ENCODE data around the gene QKI.

The QKI gene

GRCh38 chr6:163616452-163616851, 201.9 kb downstream of the QKI start:
- TF ChIP-seq NFIC (IDR thresholded peaks at IDR 0.05), result no peak
- no peak for TF ChIP-seq USF1 (IDR thresholded peaks at IDR 0.05)
- no peak for TF ChIP-seq MAX (IDR thresholded peaks at IDR 0.05)
- TF ChIP-seq CREB1 (IDR thresholded peaks at IDR 0.05; ENCODE audit: low read depth), result no peak
- TF ChIP-seq RAD21 (IDR thresholded peaks at IDR 0.05; ENCODE audit: low read depth), result no peak
- TF ChIP-seq EP300 (IDR thresholded peaks at IDR 0.05; ENCODE audit: borderline replicate concordance), result no peak
- TF ChIP-seq FOXM1 (IDR thresholded peaks at IDR 0.05; ENCODE audit: borderline replicate concordance, low read depth), result no peak
- no peak for TF ChIP-seq TEAD4 (IDR thresholded peaks at IDR 0.05)

GRCh38 chr6:163617549-163617948, 203.0 kb downstream of the QKI start:
- TF ChIP-seq TEAD4 (IDR thresholded peaks at IDR 0.05) (no peak), ZBTB7A (IDR thresholded peaks at IDR 0.05; ENCODE audit: low read depth) (no peak), RAD21 (IDR thresholded peaks at IDR 0.05; ENCODE audit: low read depth) (no peak), TCF12 (IDR thresholded peaks at IDR 0.05; ENCODE audit: low read depth) (no peak), USF1 (IDR thresholded peaks at IDR 0.05) (no peak), MAX (IDR thresholded peaks at IDR 0.05) (no peak), CREB1 (IDR thresholded peaks at IDR 0.05; ENCODE audit: low read depth) (no peak), YY1 (IDR thresholded peaks at IDR 0.05; ENCODE audit: low read depth) (no peak), CEBPB (IDR thresholded peaks at IDR 0.05) (no peak), EP300 (IDR thresholded peaks at IDR 0.05; ENCODE audit: borderline replicate concordance) (no peak)

DNA sequence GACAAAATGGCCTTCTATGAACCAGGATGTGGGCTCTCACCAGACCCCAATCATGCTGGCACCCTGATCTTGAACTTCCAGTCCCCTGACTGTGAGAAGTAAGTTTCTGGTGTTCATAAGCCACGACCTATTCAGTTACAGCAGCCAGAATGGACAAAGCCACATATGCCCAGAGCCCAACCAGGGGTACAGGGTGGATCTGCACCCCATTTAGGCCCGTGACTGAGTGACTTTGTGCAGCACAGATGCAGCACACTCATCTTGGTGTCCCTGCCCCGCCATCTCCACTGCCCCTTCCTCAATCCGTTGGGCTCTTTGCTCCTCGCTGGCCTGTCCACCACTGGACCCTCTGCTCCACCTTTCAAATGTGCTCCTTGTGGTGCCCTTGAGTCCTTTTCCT, 205.6 kb downstream of the QKI start:
- TF ChIP-seq CEBPB (IDR thresholded peaks at IDR 0.05), result no peak
- TF ChIP-seq TEAD4 (IDR thresholded peaks at IDR 0.05), result no peak
- no peak for TF ChIP-seq EP300 (IDR thresholded peaks at IDR 0.05; ENCODE audit: borderline replicate concordance)
- no peak for TF ChIP-seq YY1 (IDR thresholded peaks at IDR 0.05; ENCODE audit: low read depth)
- TF ChIP-seq ZBTB7A (IDR thresholded peaks at IDR 0.05; ENCODE audit: low read depth), result no peak
- TF ChIP-seq FOXM1 (IDR thresholded peaks at IDR 0.05; ENCODE audit: borderline replicate concordance, low read depth), result no peak
- TF ChIP-seq TAF1 (IDR thresholded peaks at IDR 0.05; ENCODE audit: low read depth), result no peak
- no peak for TF ChIP-seq EGR1 (IDR thresholded peaks at IDR 0.05)
- TF ChIP-seq CREB1 (IDR thresholded peaks at IDR 0.05; ENCODE audit: low read depth), result no peak
- no peak for TF ChIP-seq MAX (IDR thresholded peaks at IDR 0.05)
- TF ChIP-seq RAD21 (IDR thresholded peaks at IDR 0.05; ENCODE audit: low read depth), result no peak
- TF ChIP-seq, protein P1, sequence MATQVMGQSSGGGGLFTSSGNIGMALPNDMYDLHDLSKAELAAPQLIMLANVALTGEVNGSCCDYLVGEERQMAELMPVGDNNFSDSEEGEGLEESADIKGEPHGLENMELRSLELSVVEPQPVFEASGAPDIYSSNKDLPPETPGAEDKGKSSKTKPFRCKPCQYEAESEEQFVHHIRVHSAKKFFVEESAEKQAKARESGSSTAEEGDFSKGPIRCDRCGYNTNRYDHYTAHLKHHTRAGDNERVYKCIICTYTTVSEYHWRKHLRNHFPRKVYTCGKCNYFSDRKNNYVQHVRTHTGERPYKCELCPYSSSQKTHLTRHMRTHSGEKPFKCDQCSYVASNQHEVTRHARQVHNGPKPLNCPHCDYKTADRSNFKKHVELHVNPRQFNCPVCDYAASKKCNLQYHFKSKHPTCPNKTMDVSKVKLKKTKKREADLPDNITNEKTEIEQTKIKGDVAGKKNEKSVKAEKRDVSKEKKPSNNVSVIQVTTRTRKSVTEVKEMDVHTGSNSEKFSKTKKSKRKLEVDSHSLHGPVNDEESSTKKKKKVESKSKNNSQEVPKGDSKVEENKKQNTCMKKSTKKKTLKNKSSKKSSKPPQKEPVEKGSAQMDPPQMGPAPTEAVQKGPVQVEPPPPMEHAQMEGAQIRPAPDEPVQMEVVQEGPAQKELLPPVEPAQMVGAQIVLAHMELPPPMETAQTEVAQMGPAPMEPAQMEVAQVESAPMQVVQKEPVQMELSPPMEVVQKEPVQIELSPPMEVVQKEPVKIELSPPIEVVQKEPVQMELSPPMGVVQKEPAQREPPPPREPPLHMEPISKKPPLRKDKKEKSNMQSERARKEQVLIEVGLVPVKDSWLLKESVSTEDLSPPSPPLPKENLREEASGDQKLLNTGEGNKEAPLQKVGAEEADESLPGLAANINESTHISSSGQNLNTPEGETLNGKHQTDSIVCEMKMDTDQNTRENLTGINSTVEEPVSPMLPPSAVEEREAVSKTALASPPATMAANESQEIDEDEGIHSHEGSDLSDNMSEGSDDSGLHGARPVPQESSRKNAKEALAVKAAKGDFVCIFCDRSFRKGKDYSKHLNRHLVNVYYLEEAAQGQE (IDR thresholded peaks at IDR 0.05; ENCODE audit: low read depth), result no peak
- TF ChIP-seq TCF12 (IDR thresholded peaks at IDR 0.05; ENCODE audit: low read depth), result no peak
- TF ChIP-seq USF1 (IDR thresholded peaks at IDR 0.05), result no peak
- no peak for TF ChIP-seq NFIC (IDR thresholded peaks at IDR 0.05)

GRCh38 chr6:163620670-163621330, 206.3 kb downstream of the QKI start:
- TF ChIP-seq RAD21 (IDR thresholded peaks at IDR 0.05; ENCODE audit: low read depth) (no peak), EP300 (IDR thresholded peaks at IDR 0.05; ENCODE audit: borderline replicate concordance) (no peak), EGR1 (IDR thresholded peaks at IDR 0.05) (no peak), ZBTB7A (IDR thresholded peaks at IDR 0.05; ENCODE audit: low read depth) (no peak), NFIC (IDR thresholded peaks at IDR 0.05) (no peak)

DNA sequence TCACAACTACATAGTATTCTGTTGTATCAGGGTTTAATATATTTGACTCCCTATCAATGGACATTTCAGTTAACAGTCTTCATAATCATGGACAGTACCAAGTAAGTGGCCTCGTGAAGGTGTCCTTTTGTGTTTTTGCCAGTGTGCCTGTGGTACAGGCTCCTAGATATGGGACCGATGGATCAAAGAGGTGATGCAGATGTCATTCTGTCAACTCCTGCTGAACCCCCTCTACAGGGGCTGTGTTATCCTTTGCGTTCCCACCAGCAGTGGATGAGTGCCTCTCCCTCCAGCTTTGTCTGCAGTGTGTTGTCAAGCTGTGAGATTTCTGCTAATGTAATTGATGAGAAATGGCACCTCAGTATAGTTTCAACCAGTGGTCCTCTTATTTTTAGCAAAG, 210.7 kb downstream of the QKI start:
- TF ChIP-seq RAD21 (IDR thresholded peaks at IDR 0.05; ENCODE audit: low read depth), result no peak
- no peak for TF ChIP-seq NFIC (IDR thresholded peaks at IDR 0.05)
- TF ChIP-seq ZBTB7A (IDR thresholded peaks at IDR 0.05; ENCODE audit: low read depth), result no peak
- TF ChIP-seq TAF1 (IDR thresholded peaks at IDR 0.05; ENCODE audit: low read depth), result no peak
- no peak for TF ChIP-seq USF1 (IDR thresholded peaks at IDR 0.05)
- no peak for TF ChIP-seq CREB1 (IDR thresholded peaks at IDR 0.05; ENCODE audit: low read depth)
- TF ChIP-seq TCF12 (IDR thresholded peaks at IDR 0.05; ENCODE audit: low read depth), result no peak
- TF ChIP-seq, protein P1 (IDR thresholded peaks at IDR 0.05; ENCODE audit: low read depth), result no peak
- TF ChIP-seq FOXM1 (IDR thresholded peaks at IDR 0.05; ENCODE audit: borderline replicate concordance, low read depth), result no peak
- TF ChIP-seq CEBPB (IDR thresholded peaks at IDR 0.05), result no peak
